Ishikawa (cell line): ENCODE results near the gene UCN3.

Experiments
- EP300 ChIP-seq: IDR thresholded peaks from 2 replicates; pipeline ENCODE4 v1.6.1; 2012; ENCODE audit warnings: borderline replicate concordance
- FOXM1 ChIP-seq: IDR thresholded peaks from 2 replicates; pipeline ENCODE4 v1.6.1; 2012; ENCODE audit warnings: low read depth, borderline replicate concordance
- MAX ChIP-seq: IDR thresholded peaks from 2 replicates; pipeline ENCODE4 v1.6.1; 2012
- RAD21 ChIP-seq: IDR thresholded peaks from 2 replicates; pipeline ENCODE4 v1.6.1; 2012; ENCODE audit warnings: low read depth
- REST ChIP-seq: IDR thresholded peaks from 2 replicates; pipeline ENCODE4 v1.6.1; 2012; ENCODE audit warnings: low read depth, mild to moderate bottlenecking
- TAF1 ChIP-seq: IDR thresholded peaks from 2 replicates; pipeline ENCODE4 v1.6.1; 2012; ENCODE audit warnings: low read depth, mild to moderate bottlenecking
- TCF12 ChIP-seq: IDR thresholded peaks from 2 replicates; pipeline ENCODE4 v1.6.1; 2012; ENCODE audit warnings: low read depth
- USF1 ChIP-seq: IDR thresholded peaks from 2 replicates; pipeline ENCODE4 v1.6.1; 2012

- TF ChIP-seq FOXM1: no peak
- no peak for TF ChIP-seq EP300
- no peak for TF ChIP-seq USF1
- no peak for TF ChIP-seq RAD21
- TF ChIP-seq TCF12: no peak
- TF ChIP-seq REST: no peak
- no peak for TF ChIP-seq TAF1
- no peak for TF ChIP-seq MAX
Measured at GRCh38 chr10:5373891-5374611, 9.3 kb downstream of the UCN3 start.
